Stimulated activated naive CD4-positive, alpha-beta T cell (primary cell): Measurements from ENCODE around the gene TMTC3.
"Not testable (repeated sequence)": the region's sequence is repeated elsewhere in the genome, so short reads cannot be mapped to it uniquely, and the experiment has no call there.

ENCODE experiments used
- DNase-seq, 6 experiments: peaks; one replicate each; lab custom pipeline; 2025; lab: John Stamatoyannopoulos, UW

The TMTC3 gene

GRCh38 chr12:88141774-88142609, at the start of gene TMTC3, which contains the start of gene CEP290:
Gene TMTC3, plus strand, starts transcription at chr12:88142307. Its CDS starts 6,009 bp downstream, at chr12:88148316.
Gene CEP290, minus strand, starts transcription at chr12:88142088. Its CDS starts 781 bp downstream, at chr12:88141307.
- DNase-seq = peak; percentile 88 to 95 (median 94)

- no peak for DNase-seq
Measured at GRCh38 chr12:88092771-88093170, 49.3 kb upstream of the TMTC3 start.

DNA sequence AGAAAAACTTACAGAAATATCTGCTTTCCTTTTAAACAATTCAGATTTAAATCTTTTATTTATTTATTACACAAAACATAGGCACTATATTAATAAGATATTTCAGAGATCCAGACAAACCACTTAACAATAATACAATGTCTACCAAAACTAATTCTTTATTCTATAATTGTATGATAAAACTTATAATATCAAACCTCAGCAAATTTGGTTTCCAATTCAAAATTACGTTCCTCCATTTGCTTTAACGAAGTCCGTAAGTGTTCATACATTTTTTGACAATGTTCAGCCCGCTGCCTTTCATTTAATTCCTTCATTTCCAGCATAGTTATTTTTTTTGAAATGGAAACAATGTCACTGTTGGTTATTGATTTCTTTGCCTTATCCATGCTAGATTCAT, 48.5 kb upstream of the TMTC3 start:
- no peak for DNase-seq

GRCh38 chr12:88108021-88108420, 34.1 kb upstream of the TMTC3 start:
- DNase-seq = no peak

- DNase-seq = peak in 2 of 6 experiments; percentile 6 to 11
Measured at GRCh38 chr12:88111074-88111652, 30.9 kb upstream of the TMTC3 start.

- no peak for DNase-seq
Measured at GRCh38 chr12:88113871-88114270, 28.2 kb upstream of the TMTC3 start.

DNA sequence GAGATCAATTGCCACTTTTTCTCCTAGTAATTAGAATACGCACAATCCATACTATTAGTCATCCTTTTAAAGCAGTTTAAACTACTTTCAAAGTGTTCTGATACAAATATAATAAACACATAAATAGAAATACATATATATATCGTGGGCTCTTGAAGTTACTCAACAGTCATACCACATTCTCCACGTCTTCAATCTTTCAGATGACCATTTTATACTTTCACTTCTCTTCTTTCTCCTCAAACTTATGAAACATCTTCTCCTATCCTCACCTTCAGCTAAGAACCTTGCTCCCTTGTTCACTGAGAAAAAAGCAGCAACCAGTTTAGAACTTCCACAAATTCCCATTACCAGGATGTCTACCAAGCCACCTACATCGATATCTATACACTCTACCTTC, 19.4 kb upstream of the TMTC3 start:
- no peak for DNase-seq

DNA sequence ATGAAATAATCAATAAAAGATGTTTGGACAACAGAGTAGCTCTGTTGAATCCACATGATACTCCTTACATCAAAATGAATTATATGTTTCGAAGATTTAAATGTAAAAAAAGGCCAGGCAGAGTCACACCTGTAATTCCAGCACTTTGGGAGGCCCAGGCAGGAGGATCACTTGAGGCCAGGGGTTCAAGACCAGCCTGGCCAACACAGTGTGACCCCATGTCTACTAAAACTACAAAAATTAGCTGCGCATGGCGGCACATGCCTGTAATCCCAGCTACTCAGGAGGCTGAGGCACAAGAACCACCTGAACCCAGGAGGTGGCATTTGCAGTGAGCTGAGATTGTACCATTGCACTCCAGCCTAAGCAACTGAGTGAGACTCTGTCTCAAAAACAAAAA, 15.0 kb upstream of the TMTC3 start:
- DNase-seq = no peak

DNA sequence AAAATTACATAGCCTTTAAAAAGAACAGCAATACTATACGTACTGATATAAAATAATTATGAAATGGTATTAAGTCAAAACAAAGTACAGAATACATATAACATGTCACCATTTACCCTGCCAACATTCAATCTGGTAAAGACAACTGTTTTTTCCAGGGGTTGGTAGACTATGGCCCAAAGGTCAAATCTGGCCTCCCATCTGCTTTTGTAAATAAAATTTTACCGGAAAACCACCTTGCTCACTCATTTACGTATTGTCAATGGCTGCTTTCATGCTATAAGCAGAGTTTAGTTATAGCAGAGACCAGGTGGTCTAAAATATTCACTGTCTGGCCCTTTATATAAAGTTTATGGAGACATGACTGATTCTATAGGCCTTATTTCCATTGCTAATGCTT, 14.3 kb upstream of the TMTC3 start:
- no peak for DNase-seq

- DNase-seq = no peak
Measured at GRCh38 chr12:88132392-88132791, 9.7 kb upstream of the TMTC3 start.

- not testable (repeated sequence) for DNase-seq
Measured at GRCh38 chr12:88133181-88133580, 8.9 kb upstream of the TMTC3 start.

DNA sequence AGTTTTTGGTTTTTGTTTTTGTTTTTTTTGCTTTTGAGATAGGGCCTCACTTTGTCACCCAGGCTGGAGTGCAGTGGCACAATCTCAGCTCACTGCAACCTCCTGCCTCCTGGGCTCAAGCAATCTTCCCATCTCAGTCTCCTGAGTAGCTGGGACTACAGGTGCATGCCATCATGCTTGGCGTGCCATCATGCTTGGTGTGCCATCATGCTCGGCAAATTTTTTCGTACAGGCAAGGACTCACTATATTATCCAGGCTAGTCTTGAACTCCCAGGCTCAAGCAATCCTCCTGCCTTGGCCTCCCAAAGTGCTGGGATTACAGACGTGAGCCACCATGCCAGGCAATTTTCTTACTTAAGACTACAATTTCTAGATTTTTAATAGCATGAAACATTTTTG, 2.4 kb upstream of the TMTC3 start:
- not testable (repeated sequence) for DNase-seq

DNA sequence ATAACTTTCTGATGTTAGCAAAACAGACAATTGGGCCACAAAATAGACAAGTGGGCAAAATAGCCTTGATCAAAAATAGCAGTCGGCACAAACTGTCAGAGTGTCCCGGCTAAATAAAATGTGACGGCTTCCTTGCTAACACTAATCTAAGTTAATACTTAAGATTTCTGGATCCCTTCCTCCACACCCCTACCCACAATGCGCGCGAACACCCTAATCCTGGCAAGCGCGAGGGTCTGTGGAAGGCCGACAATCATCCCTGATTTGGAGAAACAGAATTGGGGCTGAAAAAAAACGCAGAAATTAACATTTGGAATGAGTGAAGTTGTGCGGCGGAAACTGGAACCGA, 708 bp upstream of the TMTC3 start:
- DNase-seq = no peak

DNA sequence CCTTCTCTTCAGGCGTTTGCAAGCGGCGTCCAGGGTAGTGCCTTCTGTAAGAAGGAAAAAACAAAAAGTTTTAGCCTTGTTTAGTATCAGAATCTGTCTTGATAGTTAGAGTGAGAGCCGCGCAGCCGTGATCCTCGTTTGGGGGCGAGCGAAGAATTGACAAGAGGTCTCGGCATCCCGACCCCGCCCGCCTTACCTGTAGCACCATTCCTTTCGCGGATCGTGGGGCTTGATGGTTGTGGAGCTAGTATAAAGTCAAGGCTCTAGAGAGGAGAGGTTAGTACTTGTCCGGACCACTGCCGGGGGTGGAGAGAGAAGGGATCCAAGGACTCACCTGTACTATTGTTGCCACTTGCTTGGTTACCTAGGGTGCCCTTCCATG, 494 bp downstream of the TMTC3 start:
- peak in 3 of 6 experiments; percentile 2 to 55 (median 46) for DNase-seq

GRCh38 chr12:88144037-88144436, 1.9 kb downstream of the TMTC3 start:
- DNase-seq = no peak

DNA sequence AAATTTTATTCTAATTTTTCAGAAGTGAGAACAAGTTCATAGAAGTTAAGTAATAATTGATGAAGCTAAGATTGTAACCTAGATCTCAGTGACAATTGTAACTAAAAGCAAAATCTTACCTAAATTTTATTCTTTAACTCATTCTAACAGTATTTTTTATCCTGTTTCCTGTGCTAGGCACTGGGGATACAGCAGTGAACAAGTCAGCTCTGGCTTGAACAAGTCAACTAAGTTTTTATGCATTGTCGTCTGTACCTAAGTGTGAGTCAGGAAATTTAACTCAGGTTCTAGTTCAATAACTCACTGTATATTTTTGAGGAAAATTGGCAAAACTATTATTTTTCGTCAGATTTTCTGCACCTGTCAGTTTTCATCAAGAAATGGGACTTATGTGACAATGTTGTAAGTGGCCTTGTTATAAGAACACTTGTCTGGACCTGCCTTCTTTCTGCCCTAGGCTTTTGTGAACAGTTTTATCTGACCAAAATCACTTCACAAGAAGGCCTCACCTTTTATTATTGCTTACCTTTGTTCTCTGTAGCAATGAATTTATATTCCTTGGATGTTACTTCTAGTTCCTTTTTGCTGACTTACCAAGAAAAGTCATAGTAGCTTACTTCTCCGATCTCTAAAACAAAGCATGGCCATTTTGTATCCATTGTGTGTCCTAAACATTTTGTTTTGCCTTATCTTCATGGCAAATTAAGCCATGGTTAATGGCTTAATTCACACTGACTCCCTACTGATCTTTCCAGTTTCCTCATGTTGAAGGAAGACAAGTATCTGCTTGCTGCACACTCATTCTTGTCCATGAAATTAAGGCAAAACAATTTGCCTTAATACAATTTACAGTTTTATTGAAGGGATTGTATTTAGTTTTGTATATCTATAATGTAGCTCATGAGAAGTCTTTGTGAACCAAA, 2.7 kb downstream of the TMTC3 start:
- no peak for DNase-seq

GRCh38 chr12:88145567-88146505, 3.7 kb downstream of the TMTC3 start:
- peak in 1 of 6 experiments; percentile 0 for DNase-seq

- no peak for DNase-seq
Measured at GRCh38 chr12:88150063-88150462, 8.0 kb downstream of the TMTC3 start.

DNA sequence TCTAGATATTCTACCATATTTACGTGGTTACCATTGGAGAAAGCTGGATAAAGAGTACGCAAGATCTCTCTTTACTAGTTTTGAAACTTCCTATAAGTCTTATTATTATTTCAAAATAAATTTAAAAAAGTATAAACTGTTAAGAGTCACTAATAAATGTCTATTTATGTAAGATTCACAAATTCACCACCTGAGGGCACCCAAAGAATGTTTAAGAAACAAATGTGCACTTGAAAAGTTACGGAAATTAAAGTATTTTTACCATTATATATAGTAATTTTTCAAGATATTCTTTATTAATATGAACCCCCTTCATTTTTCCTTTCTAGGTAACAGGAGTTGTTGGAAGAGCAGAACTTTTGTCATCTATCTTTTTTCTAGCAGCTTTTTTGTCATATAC, 11.9 kb downstream of the TMTC3 start:
- DNase-seq = no peak

DNA sequence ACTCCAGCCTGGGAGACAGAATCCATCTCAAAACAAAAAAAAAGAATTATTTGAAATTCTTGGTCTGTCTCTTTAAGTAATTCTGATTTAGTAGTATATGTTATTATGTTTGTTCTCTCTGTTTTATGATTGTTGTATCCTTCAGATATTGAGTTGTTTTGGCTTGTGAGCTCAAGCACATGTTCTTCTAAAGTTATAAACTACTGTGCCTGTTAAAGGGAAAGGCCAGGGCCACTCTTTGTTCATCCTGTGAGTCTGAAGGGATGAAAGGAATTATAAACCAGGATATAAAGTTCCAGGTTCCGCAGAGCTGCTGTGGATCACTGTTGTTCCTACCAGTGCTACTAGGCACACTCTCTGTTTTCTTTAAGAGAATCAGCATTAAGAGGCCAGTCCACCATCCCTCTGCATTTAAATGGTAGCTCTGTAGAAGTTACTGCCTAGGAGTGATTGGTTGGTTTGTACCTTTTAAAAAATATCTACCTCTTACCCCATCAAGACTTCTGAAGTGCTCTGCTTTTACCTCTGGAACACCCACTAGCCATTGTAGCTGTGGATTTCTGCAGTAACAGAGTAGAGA, 14.1 kb downstream of the TMTC3 start:
- no peak for DNase-seq

GRCh38 chr12:88163371-88163770, 21.3 kb downstream of the TMTC3 start:
- no peak for DNase-seq
